Fibroblast of skin of scalp (primary cell): ENCODE results near the gene PCDHB15. TPM values are rescaled to one million over a fixed set of nuclear protein-coding genes. Genes with fewer than 3 reads are reported as not detected.
"Not testable (repeated sequence)": the region's sequence is repeated elsewhere in the genome, so short reads cannot be mapped to it uniquely, and the experiment has no call there.

Source experiments
- DNase-seq: peaks from one replicate; pipeline ENCODE4 v3.0.0-alpha.2; 2013
- polyA plus RNA-seq, 2 experiments: library from polyadenylated mRNA; unstranded; fragments of 120-200 nt; gene quantifications; one replicate each; pipeline ENCODE4 v1.2.1, GENCODE V29; 2013; ENCODE audit not compliant: insufficient read length in 2 of 2

Gene PCDHB15
- polyA plus RNA-seq (2013, experiment 1 of 2; ENCODE audit: insufficient read length), result 0.89 TPM
- polyA plus RNA-seq (2013, experiment 2 of 2; ENCODE audit: insufficient read length), result 2.1 TPM

DNA sequence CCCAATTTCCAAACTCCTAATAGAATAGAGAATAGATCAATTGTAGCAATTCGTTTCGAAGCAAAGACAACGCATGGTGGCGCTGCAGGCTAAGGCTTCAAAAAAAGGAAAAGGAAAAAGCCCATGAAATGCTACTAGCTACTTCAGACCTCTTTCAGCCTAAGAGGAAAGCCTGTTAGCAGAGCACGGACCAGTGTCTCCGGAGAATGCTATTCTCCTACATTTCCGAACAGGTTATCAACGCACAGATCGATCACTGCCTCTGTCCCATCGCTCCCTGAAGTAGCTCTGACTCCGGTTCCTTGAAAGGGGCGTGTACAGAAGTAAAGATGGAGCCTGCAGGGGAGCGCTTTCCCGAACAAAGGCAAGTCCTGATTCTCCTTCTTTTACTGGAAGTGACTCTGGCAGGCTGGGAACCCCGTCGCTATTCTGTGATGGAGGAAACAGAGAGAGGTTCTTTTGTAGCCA, at the start of gene PCDHB15:
Gene PCDHB15, plus strand, starts transcription at position 146 of the 468 bp plus-strand sequence. Its CDS starts 184 bp downstream, at position 330.
- no peak for DNase-seq

DNA sequence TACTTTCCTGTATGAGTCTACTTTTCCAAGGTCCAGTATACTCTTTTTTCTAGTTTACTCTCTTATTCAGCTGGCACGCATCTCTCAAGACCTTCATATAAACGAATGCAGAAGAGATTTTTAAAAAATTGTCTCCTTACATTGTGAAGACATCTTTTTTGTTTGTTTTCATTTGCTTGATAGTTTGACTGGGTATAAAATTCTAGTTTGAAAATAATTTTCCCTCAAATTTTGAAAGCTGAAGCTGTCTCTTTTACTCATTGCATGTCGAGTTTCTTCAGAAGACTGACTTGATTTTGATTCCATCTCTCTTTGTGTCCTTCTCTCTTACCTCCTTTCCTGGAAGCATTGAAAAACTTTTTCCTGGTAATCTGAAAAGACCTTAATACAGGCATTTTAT, 48.8 kb upstream of the PCDHB15 start:
- no peak for DNase-seq

GRCh38 chr5:141199359-141200235, 45.6 kb upstream of the PCDHB15 start, which contains the start of gene PCDHB11:
TSS of gene PCDHB11 (plus strand) at chr5:141199627. CDS start at chr5:141199775, 148 bp downstream.
- DNase-seq, result no peak

DNA sequence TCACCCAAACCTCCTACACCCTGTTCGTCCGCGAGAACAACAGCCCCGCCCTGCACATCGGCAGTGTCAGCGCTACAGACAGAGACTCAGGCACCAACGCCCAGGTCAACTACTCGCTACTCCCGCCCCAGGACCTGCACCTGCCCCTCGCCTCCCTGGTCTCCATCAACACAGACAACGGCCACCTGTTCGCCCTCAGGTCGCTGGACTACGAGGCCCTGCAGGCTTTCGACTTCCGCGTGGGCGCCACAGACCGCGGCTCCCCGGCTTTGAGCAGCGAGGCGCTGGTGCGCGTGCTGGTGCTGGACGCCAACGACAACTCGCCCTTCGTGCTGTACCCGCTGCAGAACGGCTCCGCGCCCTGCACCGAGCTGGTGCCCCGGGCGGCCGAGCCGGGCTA, 44.1 kb upstream of the PCDHB15 start:
- DNase-seq, result not testable (repeated sequence)

DNA sequence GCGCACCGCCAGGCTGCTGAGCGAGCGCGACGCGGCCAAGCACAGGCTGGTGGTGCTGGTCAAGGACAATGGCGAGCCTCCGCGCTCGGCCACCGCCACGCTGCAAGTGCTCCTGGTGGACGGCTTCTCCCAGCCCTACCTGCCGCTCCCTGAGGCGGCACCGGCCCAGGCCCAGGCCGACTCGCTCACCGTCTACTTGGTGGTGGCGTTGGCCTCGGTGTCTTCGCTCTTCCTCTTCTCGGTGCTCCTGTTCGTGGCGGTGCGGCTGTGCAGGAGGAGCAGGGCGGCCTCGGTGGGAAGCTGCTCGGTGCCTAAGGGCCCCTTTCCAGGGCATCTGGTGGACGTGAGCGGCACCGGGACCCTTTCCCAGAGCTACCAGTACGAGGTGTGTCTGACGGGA, 43.5 kb upstream of the PCDHB15 start:
- DNase-seq, result not testable (repeated sequence)

- no peak for DNase-seq
Observed at GRCh38 chr5:141208478-141208877, 36.7 kb upstream of the PCDHB15 start, which contains the start of gene PCDHB12. TSS of gene PCDHB12 (plus strand) at chr5:141208719. CDS start at chr5:141208908, 189 bp downstream.

- not testable (repeated sequence) for DNase-seq
Observed at GRCh38 chr5:141210281-141210680, 34.9 kb upstream of the PCDHB15 start.

- not testable (repeated sequence) for DNase-seq
Observed at GRCh38 chr5:141210849-141211248, 34.3 kb upstream of the PCDHB15 start.

- peak; percentile 20 for DNase-seq
Observed at GRCh38 chr5:141213656-141214339, 31.4 kb upstream of the PCDHB15 start, which contains the start of gene PCDHB13. TSS of gene PCDHB13 (plus strand) at chr5:141213919. CDS start at chr5:141214124, 205 bp downstream.

- DNase-seq, result not testable (repeated sequence)
Observed at GRCh38 chr5:141214583-141214982, 30.6 kb upstream of the PCDHB15 start.

DNA sequence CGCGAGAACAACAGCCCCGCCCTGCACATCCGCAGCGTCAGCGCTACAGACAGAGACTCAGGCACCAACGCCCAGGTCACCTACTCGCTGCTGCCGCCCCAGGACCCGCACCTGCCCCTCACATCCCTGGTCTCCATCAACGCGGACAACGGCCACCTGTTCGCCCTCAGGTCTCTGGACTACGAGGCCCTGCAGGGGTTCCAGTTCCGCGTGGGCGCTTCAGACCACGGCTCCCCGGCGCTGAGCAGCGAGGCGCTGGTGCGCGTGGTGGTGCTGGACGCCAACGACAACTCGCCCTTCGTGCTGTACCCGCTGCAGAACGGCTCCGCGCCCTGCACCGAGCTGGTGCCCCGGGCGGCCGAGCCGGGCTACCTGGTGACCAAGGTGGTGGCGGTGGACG, 29.7 kb upstream of the PCDHB15 start:
- DNase-seq, result not testable (repeated sequence)

DNA sequence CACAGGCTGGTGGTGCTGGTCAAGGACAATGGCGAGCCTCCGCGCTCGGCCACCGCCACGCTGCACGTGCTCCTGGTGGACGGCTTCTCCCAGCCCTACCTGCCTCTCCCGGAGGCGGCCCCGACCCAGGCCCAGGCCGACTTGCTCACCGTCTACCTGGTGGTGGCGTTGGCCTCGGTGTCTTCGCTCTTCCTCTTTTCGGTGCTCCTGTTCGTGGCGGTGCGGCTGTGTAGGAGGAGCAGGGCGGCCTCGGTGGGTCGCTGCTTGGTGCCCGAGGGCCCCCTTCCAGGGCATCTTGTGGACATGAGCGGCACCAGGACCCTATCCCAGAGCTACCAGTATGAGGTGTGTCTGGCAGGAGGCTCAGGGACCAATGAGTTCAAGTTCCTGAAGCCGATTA, 29.2 kb upstream of the PCDHB15 start:
- not testable (repeated sequence) for DNase-seq

DNA sequence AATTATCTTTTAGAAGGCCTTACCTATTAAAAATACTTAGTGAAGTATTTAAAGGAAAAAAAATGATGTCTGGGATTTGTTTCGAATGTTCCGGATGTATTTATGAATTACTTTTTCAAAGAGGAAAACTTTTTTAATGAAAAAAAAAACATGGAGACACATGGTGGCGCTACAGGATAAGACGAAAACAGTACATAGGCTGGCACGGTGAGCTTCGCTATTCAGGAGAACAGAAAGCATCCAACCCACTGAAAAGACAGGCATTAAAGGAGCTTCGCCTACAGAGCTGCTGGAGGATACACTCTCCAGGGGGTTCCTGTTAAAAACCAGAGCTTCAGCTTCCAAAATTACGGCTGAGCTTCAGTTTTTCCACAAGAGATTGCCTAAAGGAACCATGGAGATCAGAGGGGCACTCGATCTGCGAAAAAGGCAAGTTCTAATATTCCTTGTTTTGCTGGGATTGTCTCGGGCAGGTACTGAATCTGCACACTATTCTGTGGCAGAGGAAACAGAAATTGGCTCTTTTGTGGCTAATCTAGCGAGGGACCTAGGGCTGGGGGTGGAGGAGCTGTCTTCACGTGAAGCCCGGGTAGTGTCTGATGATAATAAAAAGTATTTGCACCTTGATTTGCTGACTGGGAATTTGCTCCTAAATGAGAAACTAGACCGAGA, 21.9 kb upstream of the PCDHB15 start, which contains the start of gene PCDHB14:
Gene PCDHB14, plus strand, starts transcription at position 232 of the 672 bp plus-strand sequence. Its CDS starts 163 bp downstream, at position 395.
- DNase-seq, result peak; percentile 24

DNA sequence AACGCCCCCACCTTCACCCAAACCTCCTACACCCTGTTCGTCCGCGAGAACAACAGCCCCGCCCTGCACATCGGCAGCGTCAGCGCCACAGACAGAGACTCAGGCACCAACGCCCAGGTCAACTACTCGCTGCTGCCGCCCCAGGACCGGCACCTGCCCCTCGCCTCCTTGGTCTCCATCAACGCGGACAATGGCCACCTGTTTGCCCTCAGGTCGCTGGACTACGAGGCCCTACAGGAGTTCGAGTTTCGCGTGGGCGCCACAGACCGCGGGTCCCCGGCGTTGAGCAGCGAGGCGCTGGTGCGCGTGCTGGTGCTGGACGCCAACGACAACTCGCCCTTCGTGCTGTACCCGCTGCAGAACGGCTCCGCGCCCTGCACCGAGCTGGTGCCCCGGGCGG, 20.4 kb upstream of the PCDHB15 start:
- not testable (repeated sequence) for DNase-seq

DNA sequence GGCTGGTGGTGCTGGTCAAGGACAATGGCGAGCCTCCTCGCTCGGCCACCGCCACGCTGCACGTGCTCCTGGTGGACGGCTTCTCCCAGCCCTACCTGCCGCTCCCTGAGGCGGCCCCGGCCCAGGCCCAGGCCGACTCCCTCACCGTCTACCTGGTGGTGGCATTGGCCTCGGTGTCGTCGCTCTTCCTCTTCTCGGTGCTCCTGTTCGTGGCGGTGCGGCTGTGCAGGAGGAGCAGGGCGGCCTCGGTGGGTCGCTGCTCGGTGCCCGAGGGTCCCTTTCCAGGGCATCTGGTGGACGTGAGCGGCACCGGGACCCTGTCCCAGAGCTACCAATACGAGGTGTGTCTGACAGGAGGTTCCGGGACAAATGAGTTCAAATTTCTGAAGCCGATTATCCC, 19.8 kb upstream of the PCDHB15 start:
- DNase-seq, result not testable (repeated sequence)

- peak; percentile 7 for DNase-seq
Observed at GRCh38 chr5:141234109-141234667, 11.0 kb upstream of the PCDHB15 start.

DNA sequence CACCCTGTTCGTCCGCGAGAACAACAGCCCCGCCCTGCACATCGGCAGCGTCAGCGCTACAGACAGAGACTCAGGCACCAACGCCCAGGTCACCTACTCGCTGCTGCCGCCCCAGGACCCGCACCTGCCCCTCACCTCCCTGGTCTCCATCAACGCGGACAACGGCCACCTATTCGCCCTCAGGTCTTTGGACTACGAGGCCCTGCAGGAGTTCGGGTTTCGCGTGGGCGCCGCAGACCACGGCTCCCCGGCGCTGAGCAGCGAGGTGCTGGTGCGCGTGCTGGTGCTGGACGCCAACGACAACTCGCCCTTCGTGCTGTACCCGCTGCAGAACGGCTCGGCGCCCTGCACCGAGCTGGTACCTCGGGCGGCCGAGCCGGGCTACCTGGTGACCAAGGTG, 9.3 kb upstream of the PCDHB15 start:
- not testable (repeated sequence) for DNase-seq

- no peak for DNase-seq
Observed at GRCh38 chr5:141236516-141237313, 8.5 kb upstream of the PCDHB15 start.

- DNase-seq, result no peak
Observed at GRCh38 chr5:141241496-141241895, 3.7 kb upstream of the PCDHB15 start.

- DNase-seq, result not testable (repeated sequence)
Observed at GRCh38 chr5:141246971-141247370, 1.8 kb downstream of the PCDHB15 start.

DNA sequence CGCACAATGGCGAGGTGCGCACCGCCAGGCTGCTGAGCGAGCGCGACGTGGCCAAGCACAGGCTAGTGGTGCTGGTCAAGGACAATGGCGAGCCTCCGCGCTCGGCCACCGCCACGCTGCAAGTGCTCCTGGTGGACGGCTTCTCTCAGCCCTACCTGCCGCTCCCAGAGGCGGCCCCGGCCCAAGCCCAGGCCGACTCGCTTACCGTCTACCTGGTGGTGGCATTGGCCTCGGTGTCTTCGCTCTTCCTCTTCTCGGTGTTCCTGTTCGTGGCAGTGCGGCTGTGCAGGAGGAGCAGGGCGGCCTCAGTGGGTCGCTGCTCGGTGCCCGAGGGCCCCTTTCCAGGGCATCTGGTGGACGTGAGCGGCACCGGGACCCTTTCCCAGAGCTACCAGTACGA, 2.2 kb downstream of the PCDHB15 start:
- not testable (repeated sequence) for DNase-seq
